Activated naive CD4-positive, alpha-beta T cell treated with anti-CD3 and anti-CD28 coated beads, Interleukin-2, amount 50 U/mL, for 16 hours (primary cell): Measurements from ENCODE around the gene BAX.
A peak's percentile ranks its signal among the peaks of the same experiment; 100 is the strongest.

Experiments
- DNase-seq: peaks from one replicate; pipeline ENCODE4 v3.0.0-alpha.2; 2020

Gene BAX

GRCh38 chr19:48963371-48964204, 8.9 kb downstream of the BAX start:
- DNase-seq: peak; percentile 68

GRCh38 chr19:48964205-48965039, 9.7 kb downstream of the BAX start:
- DNase-seq: no peak

GRCh38 chr19:48965040-48965805, 10.5 kb downstream of the BAX start, which contains the start of gene FTL:
TSS of gene FTL (plus strand) at chr19:48965309. CDS start at chr19:48965508, 199 bp downstream.
- peak; percentile 94 for DNase-seq

GRCh38 chr19:48965806-48966540, 11.3 kb downstream of the BAX start:
- DNase-seq: peak; percentile 90

GRCh38 chr19:48966541-48967345, 12.1 kb downstream of the BAX start:
- no peak for DNase-seq

- DNase-seq: no peak
Observed at GRCh38 chr19:48967346-48968178, 12.9 kb downstream of the BAX start.

- DNase-seq: no peak
Observed at GRCh38 chr19:48968179-48968661, 13.5 kb downstream of the BAX start.

- DNase-seq: no peak
Observed at GRCh38 chr19:48968813-48969218, 14.1 kb downstream of the BAX start.

GRCh38 chr19:48969276-48970138, 14.8 kb downstream of the BAX start:
- DNase-seq: no peak

- DNase-seq: no peak
Observed at GRCh38 chr19:48970139-48970766, 15.6 kb downstream of the BAX start.

GRCh38 chr19:48970923-48971395, 16.3 kb downstream of the BAX start:
- peak; percentile 87 for DNase-seq

GRCh38 chr19:48975947-48976847, 21.5 kb downstream of the BAX start:
- DNase-seq: peak; percentile 40

GRCh38 chr19:48977061-48977460, 22.4 kb downstream of the BAX start:
- DNase-seq: no peak

GRCh38 chr19:48982280-48982679, 27.6 kb downstream of the BAX start:
- DNase-seq: no peak

GRCh38 chr19:48985711-48986110, 31.0 kb downstream of the BAX start:
- no peak for DNase-seq

GRCh38 chr19:48986211-48986610, 31.5 kb downstream of the BAX start:
- DNase-seq: no peak

GRCh38 chr19:48987323-48987722, 32.6 kb downstream of the BAX start:
- DNase-seq: no peak

- DNase-seq: no peak
Observed at GRCh38 chr19:48988286-48988685, 33.6 kb downstream of the BAX start.
